Omental fat pad (tissue), 4 donors: ENCODE measurements around the gene SNX19. TPM values are rescaled to one million over a fixed set of nuclear protein-coding genes. Genes with fewer than 3 reads are reported as not detected.
"Not testable (repeated sequence)": the region's sequence is repeated elsewhere in the genome, so short reads cannot be mapped to it uniquely, and the experiment has no call there.

Experiments
- ATAC-seq: fragments of 150-250 bp; one replicate; pipeline ENCODE4 v1.9.1; 2016; ENCODE audit warnings: mild to moderate bottlenecking, moderate library complexity; ENCODE audit not compliant: low FRiP score
- DNase-seq: peaks from one replicate; pipeline ENCODE4 v3.0.0-alpha.2; 2019; ENCODE audit warnings: low spot score
- total RNA-seq, 4 donors: library from RNA; depleted of rRNA; stranded (reverse); fragments of >200 nt; gene quantifications; one replicate each; pipeline ENCODE4 v1.1.0, GENCODE V29; 2016
- TF ChIP-seq, protein P1 (sequence below), 3 donors: fragments of 450-650 bp; IDR thresholded peaks; one replicate each; pipeline ENCODE4 v1.5.1; 2016 to 2017; ENCODE audit warnings: antibody characterized with exemption in 3 of 3, mild to moderate bottlenecking in 3 of 3, moderate library complexity in 2 of 3

Gene SNX19
- total RNA-seq, 4 donors from 2014 or later = 90.9 to 135 (median 110) TPM

DNA sequence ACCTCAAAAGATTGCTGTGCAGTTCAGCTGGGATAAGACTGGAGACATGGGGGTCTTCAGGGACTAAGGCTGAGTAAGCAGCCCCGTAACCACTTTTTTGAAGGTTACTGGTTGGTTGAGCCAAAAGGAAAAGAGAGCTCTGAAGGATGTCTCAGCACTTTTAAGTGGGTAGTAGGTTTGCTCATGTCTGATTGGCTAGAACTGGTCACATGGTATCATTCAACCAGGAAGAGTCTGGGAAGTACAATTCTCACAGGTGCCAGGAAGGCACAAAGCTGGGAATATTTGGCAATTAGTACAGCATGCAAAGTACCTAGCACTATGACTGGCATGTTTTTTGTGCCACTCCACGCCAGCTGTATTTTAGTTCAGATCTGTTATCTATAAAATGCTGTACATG lies 58.1 kb downstream of the SNX19 start:
- TF ChIP-seq, protein P1, sequence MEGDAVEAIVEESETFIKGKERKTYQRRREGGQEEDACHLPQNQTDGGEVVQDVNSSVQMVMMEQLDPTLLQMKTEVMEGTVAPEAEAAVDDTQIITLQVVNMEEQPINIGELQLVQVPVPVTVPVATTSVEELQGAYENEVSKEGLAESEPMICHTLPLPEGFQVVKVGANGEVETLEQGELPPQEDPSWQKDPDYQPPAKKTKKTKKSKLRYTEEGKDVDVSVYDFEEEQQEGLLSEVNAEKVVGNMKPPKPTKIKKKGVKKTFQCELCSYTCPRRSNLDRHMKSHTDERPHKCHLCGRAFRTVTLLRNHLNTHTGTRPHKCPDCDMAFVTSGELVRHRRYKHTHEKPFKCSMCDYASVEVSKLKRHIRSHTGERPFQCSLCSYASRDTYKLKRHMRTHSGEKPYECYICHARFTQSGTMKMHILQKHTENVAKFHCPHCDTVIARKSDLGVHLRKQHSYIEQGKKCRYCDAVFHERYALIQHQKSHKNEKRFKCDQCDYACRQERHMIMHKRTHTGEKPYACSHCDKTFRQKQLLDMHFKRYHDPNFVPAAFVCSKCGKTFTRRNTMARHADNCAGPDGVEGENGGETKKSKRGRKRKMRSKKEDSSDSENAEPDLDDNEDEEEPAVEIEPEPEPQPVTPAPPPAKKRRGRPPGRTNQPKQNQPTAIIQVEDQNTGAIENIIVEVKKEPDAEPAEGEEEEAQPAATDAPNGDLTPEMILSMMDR (IDR thresholded peaks at IDR 0.05) = no peak
- DNase-seq = no peak
- no peak for ATAC-seq

DNA sequence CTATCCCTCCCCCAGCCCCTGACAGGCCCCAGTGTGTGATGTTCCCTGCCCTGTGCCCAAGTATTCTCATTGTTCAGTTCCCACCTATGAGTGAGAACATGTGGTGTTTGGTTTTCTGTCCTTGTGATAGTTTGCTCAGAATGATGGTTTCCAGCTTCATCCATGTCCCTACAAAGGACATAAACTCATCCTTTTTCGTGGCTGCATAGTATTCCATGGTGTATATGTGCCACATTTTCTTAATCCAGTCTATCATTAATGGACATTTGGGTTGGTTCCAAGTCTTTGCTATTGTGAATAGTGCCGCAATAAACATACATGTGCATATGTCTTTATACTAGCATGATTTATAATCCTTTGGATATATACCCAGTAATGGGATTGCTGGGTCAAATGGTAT lies 60.6 kb downstream of the SNX19 start:
- not testable (repeated sequence) for DNase-seq, ATAC-seq

GRCh38 chr11:130854483-130854882 lies 61.8 kb downstream of the SNX19 start:
- TF ChIP-seq, protein P1 (IDR thresholded peaks at IDR 0.05) = no peak
- DNase-seq (no peak), ATAC-seq (no peak)

- DNase-seq (no peak), ATAC-seq (no peak)
- TF ChIP-seq, protein P1 (IDR thresholded peaks at IDR 0.05) = no peak
Measured at GRCh38 chr11:130852589-130852988, 63.7 kb downstream of the SNX19 start.

DNA sequence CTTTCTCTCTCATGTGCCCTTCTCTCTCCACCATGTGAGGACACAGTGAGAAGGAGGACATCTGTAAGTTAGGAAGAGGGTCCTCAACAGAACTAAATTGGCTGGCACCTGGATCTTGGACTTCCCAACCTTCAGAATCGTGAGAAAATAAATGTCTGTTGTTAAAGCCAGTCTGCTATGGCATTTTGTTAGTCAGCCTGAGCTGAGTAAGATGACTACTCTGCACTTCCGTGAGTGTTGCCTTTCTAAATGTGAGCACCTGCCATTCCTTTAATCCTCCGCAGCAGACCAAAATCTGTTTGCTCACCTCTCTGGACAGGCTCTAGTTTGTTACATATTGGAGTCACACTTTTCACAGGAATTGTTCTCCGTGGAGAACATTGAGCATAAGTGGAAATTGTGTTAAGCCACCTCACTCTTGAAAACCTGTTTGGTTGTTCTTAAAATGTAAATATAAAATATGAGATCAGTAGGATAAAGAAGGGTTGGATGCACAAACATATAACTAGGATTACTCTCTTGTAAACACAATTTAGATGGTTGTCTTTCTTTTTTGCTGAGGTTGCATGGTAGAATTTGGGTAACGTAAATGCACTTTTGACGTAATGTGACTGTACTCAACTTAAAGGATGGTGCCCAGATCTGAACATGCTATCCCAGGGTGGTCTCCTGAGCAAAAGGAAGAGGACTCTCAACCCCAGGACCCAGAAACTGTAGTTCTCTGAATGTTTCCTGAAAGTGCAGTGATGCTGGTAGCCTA lies 65.9 kb downstream of the SNX19 start:
- TF ChIP-seq, protein P1 (IDR thresholded peaks at IDR 0.05) = no peak
- ATAC-seq = no peak
- DNase-seq = no peak

GRCh38 chr11:130849215-130849568 lies 67.1 kb downstream of the SNX19 start:
- TF ChIP-seq, protein P1 (IDR thresholded peaks at IDR 0.05) = no peak
- no peak for DNase-seq
- ATAC-seq = peak; percentile 93

- ATAC-seq (no peak), DNase-seq (no peak)
- TF ChIP-seq, protein P1 (IDR thresholded peaks at IDR 0.05) = no peak
Measured at GRCh38 chr11:130848361-130849214, 67.7 kb downstream of the SNX19 start.
